Measurements from ENCODE around the gene SCYGR8. TPM values are rescaled to one million over a fixed set of nuclear protein-coding genes. Genes with fewer than 3 reads are reported as not detected.

Gene SCYGR8
- total and polyA plus RNA-seq, 4 donors: not detected

DNA sequence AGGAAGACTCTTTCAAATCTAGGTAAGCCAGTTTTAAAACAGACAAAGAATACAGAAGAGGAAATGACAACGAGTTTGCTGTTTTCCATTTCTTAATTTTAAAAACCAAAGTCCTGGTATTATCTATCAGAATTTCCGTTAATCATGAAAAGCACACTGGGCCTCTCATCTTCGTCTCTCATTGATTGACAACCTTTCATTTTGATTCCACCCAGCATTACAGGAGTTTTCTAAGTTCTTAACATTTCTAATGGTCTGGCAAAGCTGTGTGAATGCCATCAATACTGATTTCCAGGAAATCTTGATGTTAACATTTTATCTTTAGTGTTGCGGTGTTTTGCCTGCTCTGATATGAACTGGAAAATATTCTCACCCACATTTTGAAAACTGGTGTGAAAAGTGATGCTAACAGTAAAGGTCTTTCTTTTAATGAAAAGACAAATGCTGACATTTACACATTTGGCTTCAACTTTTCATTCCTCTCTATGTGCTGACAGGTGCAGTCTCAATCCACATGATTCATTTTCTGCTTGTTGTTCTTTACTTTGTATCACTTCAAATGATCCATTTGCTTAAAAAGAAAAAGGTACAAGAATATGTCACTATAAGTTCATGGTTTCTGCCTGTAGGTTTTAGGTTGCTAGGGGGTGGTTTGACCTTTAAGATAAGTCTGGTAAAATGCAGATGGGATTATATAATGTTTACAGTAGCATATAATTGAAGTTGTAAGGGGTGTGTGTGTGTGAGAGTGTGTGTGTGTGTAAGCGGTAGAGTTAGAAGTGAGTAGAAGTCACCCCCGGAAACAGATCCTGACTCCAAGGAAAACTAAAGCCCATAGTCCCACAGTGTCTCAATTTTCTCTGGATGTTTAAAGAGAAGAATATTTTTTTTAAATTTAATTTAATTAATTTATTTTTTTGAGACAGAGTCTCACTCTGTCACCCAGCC lies 29.5 kb downstream of the SCYGR8 start:
- WGBS (ENCODE audit: insufficient coverage): 67% methylated on average over 1 of the region's 6 CpGs

GRCh38 chr2:227780981-227781615 lies 35.4 kb downstream of the SCYGR8 start:
- Histone ChIP-seq H3K4me3 (ENCODE audit: low read depth, low read length) (no peak overlapping the region), H3K9me3 (ENCODE audit: control insufficient read depth, insufficient read depth, low read length) (no peaks in the 10 kb centered on the region), H3K27me3 (ENCODE audit: control insufficient read depth, insufficient read depth, low read length) (no peaks in the 10 kb centered on the region), H3K36me3 (ENCODE audit: control insufficient read depth, insufficient read depth, low read length) (no peaks in the 10 kb centered on the region), H3K4me1 (ENCODE audit: control insufficient read depth, insufficient read depth, low read length) (no peaks in the 10 kb centered on the region), H3K27ac (ENCODE audit: low read depth, low read length) (no peak overlapping the region)
- no peak for DNase-seq (ENCODE audit: low read depth in 4 of 6, low spot score in 6 of 6)
- 76% methylated on average over 12 of the region's 14 CpGs for WGBS (ENCODE audit: insufficient coverage)

More for the DNA sequence above, 29.5 kb downstream of the SCYGR8 start:
- no peaks in the 10 kb centered on the region for H3K4me1 ChIP-seq (ENCODE audit: control insufficient read depth, insufficient read depth, low read length)
- H3K4me3 ChIP-seq (ENCODE audit: low read depth, low read length): no peak overlapping the region
- no peaks in the 10 kb centered on the region for H3K27me3 ChIP-seq (ENCODE audit: control insufficient read depth, insufficient read depth, low read length)
- DNase-seq (ENCODE audit: low read depth in 4 of 6, low spot score in 6 of 6): no peak
- H3K27ac ChIP-seq (ENCODE audit: low read depth, low read length): no peak overlapping the region
- no peaks in the 10 kb centered on the region for H3K36me3 ChIP-seq (ENCODE audit: control insufficient read depth, insufficient read depth, low read length)
- H3K9me3 ChIP-seq (ENCODE audit: control insufficient read depth, insufficient read depth, low read length): no peaks in the 10 kb centered on the region

DNA sequence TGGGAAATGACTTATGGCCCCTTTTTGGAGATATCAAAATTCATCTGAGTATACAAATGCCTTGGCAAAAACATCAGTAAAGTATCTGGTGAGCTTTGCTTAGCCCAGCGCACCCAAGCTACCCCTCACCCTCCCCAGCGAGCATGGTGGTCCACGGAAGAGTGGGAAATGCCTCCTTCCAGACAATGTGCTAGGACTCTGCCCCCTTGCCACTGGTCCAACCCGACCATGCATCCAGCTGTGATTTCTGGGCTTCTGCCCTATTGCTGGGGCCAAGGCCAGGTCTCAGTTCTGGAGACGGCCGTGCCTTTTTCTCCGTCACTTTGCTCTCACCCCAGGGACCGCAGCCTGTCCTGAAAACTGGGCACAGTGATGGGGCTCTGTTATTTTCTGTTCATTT lies 36.1 kb downstream of the SCYGR8 start:
- Histone ChIP-seq H3K36me3 (ENCODE audit: control insufficient read depth, insufficient read depth, low read length) (no peaks in the 10 kb centered on the region), H3K27ac (ENCODE audit: low read depth, low read length) (no peak overlapping the region), H3K27me3 (ENCODE audit: control insufficient read depth, insufficient read depth, low read length) (no peaks in the 10 kb centered on the region), H3K4me1 (ENCODE audit: control insufficient read depth, insufficient read depth, low read length) (no peaks in the 10 kb centered on the region), H3K9me3 (ENCODE audit: control insufficient read depth, insufficient read depth, low read length) (no peaks in the 10 kb centered on the region), H3K4me3 (ENCODE audit: low read depth, low read length) (no peak overlapping the region)
- WGBS (ENCODE audit: insufficient coverage): 95% methylated on average over 8 of the region's 8 CpGs
- no peak for DNase-seq (ENCODE audit: low read depth in 4 of 6, low spot score in 6 of 6)

DNA sequence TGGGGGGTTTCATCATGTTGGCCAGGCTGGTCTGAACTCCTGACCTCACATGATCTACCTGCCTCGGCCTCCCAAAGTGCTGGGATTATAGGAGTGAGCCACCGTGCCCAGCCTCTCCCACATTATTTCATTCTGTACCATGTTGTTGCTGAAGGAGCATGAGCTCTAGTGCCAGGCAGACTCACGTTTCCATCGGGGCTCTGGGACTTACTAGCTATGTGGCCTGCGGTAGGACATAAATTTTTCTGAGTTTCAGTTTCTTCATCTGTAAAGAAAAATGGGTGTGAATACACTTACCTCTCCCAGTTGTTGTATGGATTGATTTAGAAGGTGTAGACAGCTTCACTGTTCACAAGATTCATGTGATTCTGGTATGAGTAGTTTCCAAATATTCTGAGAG lies 37.1 kb downstream of the SCYGR8 start:
- H3K9me3 ChIP-seq (ENCODE audit: control insufficient read depth, insufficient read depth, low read length): no peaks in the 10 kb centered on the region
- no peak overlapping the region for H3K4me3 ChIP-seq (ENCODE audit: low read depth, low read length)
- no peaks in the 10 kb centered on the region for H3K4me1 ChIP-seq (ENCODE audit: control insufficient read depth, insufficient read depth, low read length)
- DNase-seq (ENCODE audit: low read depth in 4 of 6, low spot score in 6 of 6): no peak
- no peaks in the 10 kb centered on the region for H3K36me3 ChIP-seq (ENCODE audit: control insufficient read depth, insufficient read depth, low read length)
- no peaks in the 10 kb centered on the region for H3K27me3 ChIP-seq (ENCODE audit: control insufficient read depth, insufficient read depth, low read length)
- no peak overlapping the region for H3K27ac ChIP-seq (ENCODE audit: low read depth, low read length)
- WGBS (ENCODE audit: insufficient coverage): 95% methylated on average over 3 of the region's 5 CpGs

DNA sequence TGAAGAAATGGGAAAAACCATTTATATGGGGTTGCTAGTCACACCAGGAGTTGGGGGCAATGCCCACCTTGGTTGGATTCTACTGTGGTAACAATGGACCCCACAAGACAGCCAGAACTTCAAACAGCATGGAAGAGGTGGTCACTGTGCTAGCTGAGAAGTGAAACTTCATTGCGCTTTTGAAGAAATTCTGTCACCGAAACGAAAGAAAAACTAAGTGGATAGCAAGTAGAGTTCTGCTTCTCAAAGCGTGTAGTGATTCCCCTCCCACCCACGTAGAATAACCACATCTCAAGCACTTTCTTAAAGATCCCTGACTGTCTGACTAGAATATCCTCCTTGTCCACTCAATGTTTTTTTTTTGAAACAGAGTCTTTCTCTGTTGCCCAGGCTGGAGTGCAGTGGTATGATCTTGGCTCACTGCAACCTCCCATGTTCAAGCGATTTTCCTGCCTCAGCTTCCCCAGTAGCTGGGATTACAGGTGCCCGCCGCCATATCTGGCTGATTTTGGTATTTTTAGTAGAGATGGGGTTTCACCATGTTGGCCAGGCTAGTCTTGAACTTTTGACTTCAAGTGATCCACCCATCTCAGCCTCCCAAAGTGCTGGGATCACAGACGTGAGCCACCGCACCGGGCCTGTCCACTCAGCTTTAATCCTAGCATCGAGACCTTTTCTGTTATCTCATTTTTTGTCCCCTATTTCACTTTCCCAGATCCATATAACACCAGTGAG lies 37.9 kb downstream of the SCYGR8 start:
- Histone ChIP-seq H3K27ac (ENCODE audit: low read depth, low read length) (no peak overlapping the region), H3K36me3 (ENCODE audit: control insufficient read depth, insufficient read depth, low read length) (no peaks in the 10 kb centered on the region), H3K4me1 (ENCODE audit: control insufficient read depth, insufficient read depth, low read length) (no peaks in the 10 kb centered on the region), H3K27me3 (ENCODE audit: control insufficient read depth, insufficient read depth, low read length) (no peaks in the 10 kb centered on the region), H3K9me3 (ENCODE audit: control insufficient read depth, insufficient read depth, low read length) (no peaks in the 10 kb centered on the region), H3K4me3 (ENCODE audit: low read depth, low read length) (no peak overlapping the region)
- DNase-seq (ENCODE audit: low read depth in 4 of 6, low spot score in 6 of 6): no peak
- WGBS (ENCODE audit: insufficient coverage): 92% methylated on average over 10 of the region's 12 CpGs

GRCh38 chr2:227785293-227785692 lies 39.6 kb downstream of the SCYGR8 start:
- H3K27ac ChIP-seq (ENCODE audit: low read depth, low read length): no peak overlapping the region
- no peaks in the 10 kb centered on the region for H3K27me3 ChIP-seq (ENCODE audit: control insufficient read depth, insufficient read depth, low read length)
- H3K9me3 ChIP-seq (ENCODE audit: control insufficient read depth, insufficient read depth, low read length): no peaks in the 10 kb centered on the region
- WGBS (ENCODE audit: insufficient coverage): 31% methylated on average over 1 of the region's 1 CpG
- DNase-seq (ENCODE audit: low read depth in 4 of 6, low spot score in 6 of 6): no peak
- no peaks in the 10 kb centered on the region for H3K36me3 ChIP-seq (ENCODE audit: control insufficient read depth, insufficient read depth, low read length)
- no peaks in the 10 kb centered on the region for H3K4me1 ChIP-seq (ENCODE audit: control insufficient read depth, insufficient read depth, low read length)
- H3K4me3 ChIP-seq (ENCODE audit: low read depth, low read length): no peak overlapping the region

- H3K4me3 ChIP-seq (ENCODE audit: low read depth, low read length): no peak overlapping the region
These were observed 42.9 kb downstream of the SCYGR8 start for GRCh38 chr2:227788561-227789018.

GRCh38 chr2:227789803-227790202 lies 44.1 kb downstream of the SCYGR8 start:
- WGBS (ENCODE audit: insufficient coverage): 33% methylated on average over 1 of the region's 4 CpGs

More at GRCh38 chr2:227788561-227789018, 42.9 kb downstream of the SCYGR8 start:
- Histone ChIP-seq H3K27ac (ENCODE audit: low read depth, low read length) (no peak overlapping the region), H3K27me3 (ENCODE audit: control insufficient read depth, insufficient read depth, low read length) (no peaks in the 10 kb centered on the region), H3K36me3 (ENCODE audit: control insufficient read depth, insufficient read depth, low read length) (no peaks in the 10 kb centered on the region), H3K9me3 (ENCODE audit: control insufficient read depth, insufficient read depth, low read length) (no peaks in the 10 kb centered on the region), H3K4me1 (ENCODE audit: control insufficient read depth, insufficient read depth, low read length) (no peaks in the 10 kb centered on the region)
- DNase-seq (ENCODE audit: low read depth in 4 of 6, low spot score in 6 of 6): no peak
- 83% methylated on average over 2 of the region's 4 CpGs for WGBS (ENCODE audit: insufficient coverage)

GRCh38 chr2:227793148-227793712 lies 47.5 kb downstream of the SCYGR8 start:
- WGBS (ENCODE audit: insufficient coverage): 100% methylated on average over 5 of the region's 5 CpGs
- H3K27ac ChIP-seq (ENCODE audit: low read depth, low read length): no peak overlapping the region
- no peak overlapping the region for H3K4me3 ChIP-seq (ENCODE audit: low read depth, low read length)
- no peak for DNase-seq (ENCODE audit: low read depth in 4 of 6, low spot score in 6 of 6)
- H3K9me3 ChIP-seq (ENCODE audit: control insufficient read depth, insufficient read depth, low read length): no peaks in the 10 kb centered on the region
- H3K36me3 ChIP-seq (ENCODE audit: control insufficient read depth, insufficient read depth, low read length): no peaks in the 10 kb centered on the region
- no peaks in the 10 kb centered on the region for H3K27me3 ChIP-seq (ENCODE audit: control insufficient read depth, insufficient read depth, low read length)
- no peaks in the 10 kb centered on the region for H3K4me1 ChIP-seq (ENCODE audit: control insufficient read depth, insufficient read depth, low read length)

More at GRCh38 chr2:227789803-227790202, 44.1 kb downstream of the SCYGR8 start:
- H3K36me3 ChIP-seq (ENCODE audit: control insufficient read depth, insufficient read depth, low read length): no peaks in the 10 kb centered on the region
- H3K4me3 ChIP-seq (ENCODE audit: low read depth, low read length): no peak overlapping the region
- H3K9me3 ChIP-seq (ENCODE audit: control insufficient read depth, insufficient read depth, low read length): no peaks in the 10 kb centered on the region
- no peaks in the 10 kb centered on the region for H3K27me3 ChIP-seq (ENCODE audit: control insufficient read depth, insufficient read depth, low read length)
- DNase-seq (ENCODE audit: low read depth in 4 of 6, low spot score in 6 of 6): no peak
- no peaks in the 10 kb centered on the region for H3K4me1 ChIP-seq (ENCODE audit: control insufficient read depth, insufficient read depth, low read length)
- no peak overlapping the region for H3K27ac ChIP-seq (ENCODE audit: low read depth, low read length)

Data from spinal cord (tissue), 10 donors.